Mucosa of gallbladder (tissue), 1 donor: Measurements from ENCODE around the gene FMO2. TPM values are rescaled to one million over a fixed set of nuclear protein-coding genes. Genes with fewer than 3 reads are reported as not detected.

Source experiments
- DNase-seq: peaks from one replicate; pipeline ENCODE4 v3.0.0-alpha.2; 2020; ENCODE audit warnings: low spot score
- total RNA-seq: library from RNA; stranded (reverse); gene quantifications from one replicate; pipeline ENCODE4 v1.2.1, GENCODE V29; 2021
- donor health status: DM: no; HTN: no; CAD: no.

FMO2 gene
- total RNA-seq, 1 donor from 2014 or later: 3.5 TPM

DNA sequence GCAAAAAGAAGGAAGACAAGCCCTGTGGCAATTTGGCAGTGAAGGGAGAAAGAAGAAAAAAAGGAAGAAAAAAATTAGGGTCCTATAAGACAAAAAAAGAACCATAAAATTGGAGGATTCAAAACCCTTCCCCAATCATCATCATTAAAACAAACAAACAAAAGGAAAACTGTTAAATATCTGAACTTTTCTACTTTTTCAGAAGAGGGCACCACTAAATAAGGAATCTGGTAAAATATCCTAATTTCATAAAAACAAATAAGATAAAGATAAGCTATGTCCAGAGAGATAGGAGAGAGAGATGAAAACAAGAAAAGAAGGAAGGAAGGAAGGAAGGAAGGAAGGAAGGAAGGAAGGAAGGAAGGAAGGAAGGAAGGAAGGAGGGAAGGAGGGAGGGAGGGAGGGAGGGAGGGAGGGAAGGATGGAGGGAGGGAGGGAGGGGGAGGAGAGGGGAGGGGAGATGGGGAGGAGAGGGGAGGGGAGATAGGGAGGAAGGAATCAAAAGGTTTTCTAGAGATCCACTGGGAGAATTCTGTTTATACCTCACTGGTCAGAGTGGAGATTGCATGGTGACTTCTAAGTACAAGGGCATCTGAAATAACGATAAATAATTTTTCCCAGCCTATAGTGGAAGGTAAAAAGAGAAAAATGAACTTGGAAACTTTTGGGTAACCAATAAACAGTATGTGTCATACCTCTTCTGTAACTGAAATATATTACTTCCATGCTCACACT lies 10.4 kb upstream of the FMO2 start:
- no peak for DNase-seq

DNA sequence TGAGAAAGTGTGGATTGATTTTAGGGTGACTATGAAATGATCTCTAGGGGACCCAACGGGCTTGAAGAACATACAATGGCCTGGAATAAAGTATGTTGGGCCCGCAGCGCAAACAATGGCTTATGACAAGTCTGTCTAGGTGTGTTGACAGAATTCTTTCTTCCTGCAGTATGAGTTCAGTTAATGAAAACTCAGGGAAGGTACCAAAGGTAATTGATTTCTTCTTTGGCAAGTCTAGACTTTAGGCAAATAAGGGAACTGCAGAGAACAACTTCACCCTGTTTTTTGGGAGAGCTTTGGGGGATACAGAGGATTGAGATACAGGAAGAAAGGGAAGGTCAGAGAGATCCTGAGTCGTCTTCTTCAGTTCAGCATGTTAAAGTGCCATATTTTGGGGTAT lies 7.8 kb upstream of the FMO2 start:
- no peak for DNase-seq

DNA sequence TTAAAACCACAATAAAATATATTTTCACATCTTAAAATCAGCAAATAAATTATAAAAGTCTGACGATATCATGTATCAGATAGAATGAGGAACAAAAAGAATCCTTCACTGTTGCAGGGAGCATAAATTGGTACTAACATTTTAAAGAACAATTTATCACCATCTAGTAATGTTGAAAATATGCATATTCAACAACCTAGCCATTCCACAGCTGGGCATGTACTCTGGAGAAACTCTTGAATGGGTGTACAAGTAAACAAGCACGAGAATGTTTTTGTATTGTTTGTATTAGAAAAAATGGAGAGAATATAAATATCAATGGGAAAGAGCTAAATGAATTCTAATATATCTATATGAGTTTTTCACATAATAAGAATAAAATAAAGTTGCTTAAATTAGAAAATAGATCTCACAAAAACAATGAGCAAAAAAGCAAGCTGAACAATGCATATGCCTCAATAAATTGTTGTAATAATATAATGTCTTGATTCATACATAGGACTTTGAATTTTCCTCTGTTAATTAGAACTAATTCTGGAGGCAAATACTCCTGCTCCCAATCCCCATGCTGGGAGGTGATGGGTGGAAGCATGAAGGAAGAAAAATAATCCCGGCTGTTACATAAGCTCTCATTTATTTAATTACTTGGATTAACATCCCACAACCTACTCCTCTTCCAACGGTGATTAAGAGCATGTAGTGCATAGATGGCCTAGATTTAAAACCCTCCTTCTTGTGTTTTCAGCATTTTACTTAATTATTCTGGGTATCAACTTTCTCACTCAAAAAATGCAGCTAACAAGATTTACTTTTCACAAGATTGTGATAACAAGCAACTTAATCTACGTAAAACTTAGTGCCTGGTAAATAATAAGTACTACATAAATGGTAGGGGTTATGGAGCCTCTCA lies 5.5 kb upstream of the FMO2 start:
- DNase-seq: no peak

DNA sequence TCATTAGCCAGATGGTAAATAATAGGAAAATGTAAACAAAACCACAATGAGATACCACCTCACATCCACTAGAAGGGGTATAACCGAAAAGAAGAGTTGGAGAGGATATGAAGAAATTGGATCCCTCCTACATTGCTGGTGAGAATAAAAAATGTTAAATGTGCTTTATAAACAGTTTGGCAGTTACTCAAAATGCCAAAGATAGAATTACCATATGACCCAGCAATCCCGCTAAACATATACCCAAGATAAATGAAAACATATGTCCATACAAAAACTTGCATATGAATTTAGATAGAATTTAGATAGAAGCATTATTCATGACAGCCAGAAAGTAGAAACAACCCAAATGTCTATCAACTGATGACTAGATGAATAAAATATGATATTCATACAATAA lies 4.4 kb upstream of the FMO2 start:
- no peak for DNase-seq

DNA sequence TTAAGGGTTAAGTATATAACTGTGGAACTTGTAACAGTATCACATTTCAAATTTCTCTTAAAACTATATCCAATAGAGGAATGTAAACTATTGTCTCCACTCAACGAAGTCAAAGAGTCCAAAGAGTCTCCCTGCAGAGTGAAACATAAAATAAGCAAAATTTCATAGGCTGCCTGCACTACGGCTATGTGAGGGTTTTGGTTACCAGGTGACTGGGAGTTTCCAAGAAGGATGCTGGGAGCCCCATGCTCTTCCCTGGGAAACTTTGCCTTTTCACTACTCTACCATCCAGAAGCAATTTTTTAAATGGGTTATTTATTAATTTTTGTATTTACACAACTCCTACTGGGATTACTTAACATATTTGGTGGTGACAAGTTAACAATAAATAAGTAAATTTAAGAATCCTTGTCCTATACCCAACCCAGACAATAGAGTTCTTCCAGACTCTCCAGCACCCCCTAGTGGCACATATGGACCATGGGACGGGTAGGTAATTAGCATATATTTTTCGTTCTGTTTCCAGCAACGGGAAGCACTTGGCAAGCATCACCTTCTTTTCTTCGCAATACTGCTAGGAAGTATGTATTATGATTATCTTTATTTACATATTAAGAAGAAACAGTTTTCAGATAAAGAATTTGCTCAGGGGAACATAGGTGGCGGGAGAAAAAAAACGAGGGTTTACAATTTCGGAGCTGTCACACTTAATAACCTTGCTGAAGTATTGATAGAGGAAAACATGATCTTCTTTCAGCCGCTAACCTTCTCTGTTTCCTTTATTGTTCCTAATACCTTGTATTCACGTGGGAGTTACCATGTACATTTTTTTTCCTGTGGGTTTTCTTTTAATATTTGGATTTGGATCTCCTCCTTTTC lies 3.5 kb downstream of the FMO2 start:
- DNase-seq: peak; percentile 61

DNA sequence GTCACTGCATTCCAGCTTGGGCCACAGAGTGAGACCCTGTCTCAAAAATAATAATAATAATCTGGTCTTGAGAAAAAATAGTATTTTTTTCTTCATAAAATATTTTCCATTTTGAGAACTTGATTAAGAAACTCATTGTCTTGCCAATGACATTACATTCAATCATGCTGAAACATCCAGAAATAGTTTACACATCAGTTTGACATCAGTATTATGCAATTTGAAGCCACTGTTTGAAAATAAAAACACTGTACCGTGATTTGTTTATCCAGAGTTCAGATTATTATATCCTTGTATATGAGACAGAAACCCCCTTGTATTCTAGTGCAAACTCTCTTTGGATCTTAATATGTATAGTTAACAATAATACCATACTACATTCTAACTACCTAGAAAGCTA lies 6.9 kb downstream of the FMO2 start:
- no peak for DNase-seq

DNA sequence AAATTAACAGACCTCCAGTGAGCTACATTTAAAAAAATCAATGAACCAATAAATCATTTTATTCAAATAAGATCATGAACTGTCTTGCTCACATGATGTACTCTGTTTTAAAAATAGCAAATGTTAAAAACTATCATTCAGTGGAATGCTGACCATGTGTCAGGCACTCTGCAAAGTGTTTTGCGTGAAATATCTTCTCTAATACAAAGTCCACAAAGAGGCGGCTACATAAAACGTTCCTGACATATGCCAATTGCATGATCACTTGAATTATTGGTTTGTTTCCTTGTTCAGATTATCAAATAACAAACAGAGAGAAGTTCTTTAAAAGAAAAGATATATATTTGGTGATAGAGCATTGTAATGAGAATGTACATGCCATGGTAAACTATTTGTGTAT lies 10.7 kb downstream of the FMO2 start:
- DNase-seq: peak; percentile 47

DNA sequence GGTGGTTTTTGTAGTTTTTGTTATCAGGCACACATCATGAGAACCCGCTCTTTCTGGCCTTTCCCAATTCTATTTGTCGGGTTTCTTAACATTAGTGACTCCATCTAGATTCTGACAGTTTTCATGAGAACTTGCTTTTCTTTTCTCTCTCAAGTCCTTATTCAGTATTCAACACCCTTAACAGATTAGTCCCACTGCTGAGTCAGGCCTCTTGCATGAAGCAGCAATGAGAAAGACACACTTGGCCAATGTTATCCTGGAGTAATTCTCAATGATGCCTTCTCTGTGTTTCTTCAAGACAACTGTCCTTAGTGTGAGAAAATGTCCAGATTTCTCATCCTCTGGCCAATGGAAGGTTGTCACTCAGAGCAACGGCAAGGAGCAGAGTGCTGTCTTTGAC lies 11.3 kb downstream of the FMO2 start:
- DNase-seq: no peak

DNA sequence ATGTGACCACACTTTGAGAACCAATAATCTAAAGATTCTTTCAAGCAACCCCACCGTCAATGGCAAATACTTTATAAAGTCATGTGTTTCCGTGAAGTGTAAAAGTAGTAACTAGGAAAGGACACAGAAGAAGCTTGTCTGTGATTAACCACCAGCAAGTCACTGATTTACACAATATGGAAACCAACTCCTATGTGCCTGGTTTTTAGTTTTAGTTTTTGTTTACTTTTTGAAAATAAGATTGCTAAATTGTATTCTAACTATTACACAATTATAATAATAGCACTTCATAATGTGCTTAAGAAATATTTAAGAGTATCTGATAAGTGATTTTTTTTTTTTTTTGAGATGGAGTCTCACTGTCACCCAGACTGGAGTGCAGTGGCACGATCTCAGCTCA lies 13.0 kb downstream of the FMO2 start:
- DNase-seq: no peak

DNA sequence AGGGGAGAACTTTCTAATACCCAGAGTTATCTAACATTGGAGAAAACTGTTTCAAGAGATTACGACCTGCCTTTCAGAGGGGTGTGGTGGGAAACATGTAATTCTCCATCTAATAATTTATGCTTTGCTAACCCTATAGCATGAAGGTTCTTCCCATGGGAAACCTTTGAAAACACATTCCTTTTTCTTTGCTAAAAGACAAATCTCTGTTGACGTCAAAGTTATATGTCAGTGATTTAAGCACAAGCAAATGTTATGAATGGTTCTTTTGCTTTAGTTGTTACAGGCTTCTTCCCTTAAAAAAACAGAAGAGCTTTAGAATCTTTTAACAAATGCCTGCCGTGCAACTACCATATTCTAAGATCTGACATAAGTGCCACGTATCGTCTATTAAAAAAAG lies 19.2 kb downstream of the FMO2 start:
- DNase-seq: no peak

DNA sequence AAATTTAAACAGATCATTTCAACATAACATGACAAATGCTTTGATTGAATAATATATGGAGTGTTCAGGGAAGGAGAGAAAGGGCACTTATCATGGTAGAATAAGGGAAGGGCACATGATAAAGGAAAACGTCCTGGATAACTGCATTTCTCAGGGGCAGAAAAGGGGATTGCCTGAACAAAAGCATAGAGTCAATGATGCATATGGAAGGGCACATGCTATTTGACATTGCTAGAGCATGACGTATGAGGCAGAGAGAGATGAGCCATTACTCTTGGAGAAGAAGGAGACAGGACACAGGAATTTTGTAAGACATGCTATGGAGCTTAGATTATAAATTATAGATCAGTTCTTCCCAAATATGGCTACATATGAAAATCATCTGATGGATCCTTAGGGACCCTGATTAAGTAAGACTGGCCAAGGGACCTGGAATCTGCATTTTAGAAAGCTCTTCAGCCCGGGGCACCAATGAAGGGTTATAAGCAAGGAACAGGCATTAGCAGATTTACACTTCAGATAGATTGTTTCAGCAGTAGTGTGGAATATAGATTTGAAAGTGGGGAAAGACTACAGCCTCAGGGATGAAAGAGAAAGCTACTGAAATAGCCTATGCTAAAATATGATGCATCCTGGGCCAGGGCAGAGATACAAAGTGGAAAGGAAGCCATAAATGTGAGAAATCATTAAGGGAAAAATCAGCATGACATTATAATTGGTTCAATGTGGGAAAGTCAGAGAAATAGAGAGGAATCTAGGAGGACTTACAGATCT lies 21.3 kb downstream of the FMO2 start:
- no peak for DNase-seq

DNA sequence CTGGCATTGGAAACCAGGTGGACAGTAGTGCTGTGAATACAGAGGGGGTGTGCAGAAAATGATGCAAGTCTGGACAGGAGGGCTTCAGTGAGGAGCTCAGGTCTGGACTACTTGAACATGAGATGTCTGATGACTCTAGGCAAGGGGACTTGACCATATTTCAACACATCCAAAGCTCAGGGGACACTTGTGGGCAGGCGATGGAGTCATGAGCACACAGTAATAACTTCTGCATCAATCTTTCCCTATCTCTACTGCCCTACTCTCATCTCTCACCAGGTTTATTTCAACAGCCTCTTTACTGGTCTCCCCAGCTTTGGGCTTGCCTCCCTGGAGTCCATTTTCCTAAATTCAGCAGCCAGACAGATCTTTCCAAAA lies 21.9 kb downstream of the FMO2 start:
- DNase-seq: no peak

DNA sequence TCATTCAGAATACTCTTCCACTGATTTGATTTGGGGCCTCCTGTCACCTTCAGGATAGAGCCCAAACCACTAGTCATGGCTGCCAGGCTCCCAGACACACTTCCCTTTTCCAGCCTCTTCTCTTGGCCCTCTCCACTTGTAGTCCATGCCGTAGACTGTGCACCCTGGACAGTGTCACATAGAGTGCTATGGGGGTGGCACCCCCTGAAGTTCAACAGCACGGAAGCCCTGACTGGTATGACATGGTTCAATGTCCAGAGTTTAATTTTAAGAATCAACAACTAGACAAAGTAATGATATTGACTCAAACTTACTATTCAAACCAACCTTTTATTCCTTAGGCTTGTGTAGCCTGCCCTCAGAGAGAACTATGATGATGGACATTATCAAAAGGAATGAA lies 22.3 kb downstream of the FMO2 start:
- no peak for DNase-seq

DNA sequence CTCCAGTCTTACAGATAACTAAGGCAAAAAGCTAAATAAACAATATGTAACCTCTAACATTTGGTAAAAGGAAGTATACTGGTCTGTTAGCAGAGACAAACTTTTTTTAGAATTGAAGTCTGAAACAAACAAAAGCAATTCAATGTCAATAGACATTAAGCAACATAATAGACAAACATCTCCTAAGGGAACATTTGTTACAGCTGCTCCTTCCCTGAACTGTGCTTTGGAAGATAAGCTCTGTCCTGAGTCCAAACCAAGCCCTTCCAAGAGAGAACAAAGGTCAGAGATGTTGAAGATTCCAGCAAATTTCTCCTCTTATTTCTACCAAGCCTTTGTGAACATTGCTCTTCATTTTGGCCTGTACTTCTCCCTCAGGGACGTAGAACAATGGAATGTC lies 25.3 kb downstream of the FMO2 start:
- peak; percentile 36 for DNase-seq

DNA sequence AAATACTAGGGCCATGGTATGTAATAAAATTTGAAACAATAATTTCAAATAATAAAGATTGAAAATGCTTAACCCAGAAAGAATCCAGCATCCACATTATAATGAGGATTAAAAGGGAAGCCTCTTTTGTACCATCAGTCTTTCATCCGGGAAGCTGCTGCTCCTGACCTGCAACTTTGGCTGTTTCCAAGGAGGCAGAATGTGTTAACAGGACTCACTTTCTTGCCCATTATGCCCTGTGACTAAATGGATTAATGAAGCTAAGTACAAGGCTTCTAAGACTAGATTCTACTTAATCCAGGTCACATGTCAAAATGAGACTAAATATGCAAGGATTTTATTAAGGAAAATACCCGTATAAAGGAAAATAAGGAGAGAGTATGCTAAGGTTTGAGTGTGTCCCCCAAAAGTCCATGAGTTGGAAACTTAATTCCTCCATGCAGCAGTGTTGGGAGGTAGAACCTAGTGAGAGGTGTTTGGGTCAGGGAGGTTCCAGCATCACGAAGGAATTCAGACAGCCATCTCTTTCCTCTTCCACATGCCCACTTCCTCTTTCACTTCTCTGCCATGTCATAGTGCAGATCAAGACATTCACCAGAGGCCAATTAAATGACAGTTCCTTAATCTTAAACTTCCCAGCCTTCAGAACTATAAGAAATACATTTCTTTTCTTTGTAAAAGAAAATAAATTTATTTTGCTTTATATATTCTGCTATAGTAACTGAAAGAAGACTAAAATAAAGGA lies 27.7 kb downstream of the FMO2 start:
- no peak for DNase-seq

DNA sequence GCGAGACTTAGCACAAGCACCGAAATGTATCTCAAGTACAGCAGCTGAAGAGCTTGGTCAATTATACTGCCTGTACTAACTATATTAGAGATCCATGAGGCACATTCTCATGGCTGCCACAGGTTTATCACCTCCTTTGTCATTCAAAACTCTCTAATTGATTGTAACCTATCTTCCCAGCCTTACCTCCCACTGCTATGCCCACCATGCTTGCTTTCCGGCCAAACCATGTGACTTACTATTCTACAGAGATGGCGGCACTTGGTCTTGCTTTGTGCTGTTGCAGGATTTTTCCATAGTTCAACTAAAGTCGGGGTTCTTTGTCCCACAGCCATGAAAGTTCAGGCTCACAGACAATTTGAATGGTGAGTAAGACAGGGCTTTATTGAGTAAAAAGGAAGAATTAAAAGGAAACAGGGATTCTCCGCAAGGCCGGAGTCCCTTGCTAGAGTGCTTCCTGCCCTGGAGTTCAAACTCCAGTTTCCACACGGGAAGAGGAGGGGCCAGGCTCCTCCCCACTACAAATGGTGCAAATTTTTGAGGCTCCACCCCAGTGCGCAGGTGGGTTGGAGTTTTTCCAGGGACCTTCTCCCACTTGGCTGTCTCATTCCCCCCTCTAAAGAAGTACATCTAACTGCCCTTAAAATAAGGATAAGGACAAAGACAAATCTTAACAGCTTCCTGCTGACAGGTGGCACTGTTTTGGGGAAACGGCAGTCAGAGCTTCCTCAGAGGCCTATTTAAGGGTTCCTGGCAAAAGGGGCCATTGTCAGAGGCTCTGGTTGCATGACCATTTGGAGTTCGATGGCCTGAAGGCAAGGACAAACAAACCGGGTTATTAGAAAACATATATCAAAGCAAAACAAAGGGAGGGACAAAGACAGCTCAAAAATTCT lies 28.7 kb downstream of the FMO2 start:
- DNase-seq: no peak

DNA sequence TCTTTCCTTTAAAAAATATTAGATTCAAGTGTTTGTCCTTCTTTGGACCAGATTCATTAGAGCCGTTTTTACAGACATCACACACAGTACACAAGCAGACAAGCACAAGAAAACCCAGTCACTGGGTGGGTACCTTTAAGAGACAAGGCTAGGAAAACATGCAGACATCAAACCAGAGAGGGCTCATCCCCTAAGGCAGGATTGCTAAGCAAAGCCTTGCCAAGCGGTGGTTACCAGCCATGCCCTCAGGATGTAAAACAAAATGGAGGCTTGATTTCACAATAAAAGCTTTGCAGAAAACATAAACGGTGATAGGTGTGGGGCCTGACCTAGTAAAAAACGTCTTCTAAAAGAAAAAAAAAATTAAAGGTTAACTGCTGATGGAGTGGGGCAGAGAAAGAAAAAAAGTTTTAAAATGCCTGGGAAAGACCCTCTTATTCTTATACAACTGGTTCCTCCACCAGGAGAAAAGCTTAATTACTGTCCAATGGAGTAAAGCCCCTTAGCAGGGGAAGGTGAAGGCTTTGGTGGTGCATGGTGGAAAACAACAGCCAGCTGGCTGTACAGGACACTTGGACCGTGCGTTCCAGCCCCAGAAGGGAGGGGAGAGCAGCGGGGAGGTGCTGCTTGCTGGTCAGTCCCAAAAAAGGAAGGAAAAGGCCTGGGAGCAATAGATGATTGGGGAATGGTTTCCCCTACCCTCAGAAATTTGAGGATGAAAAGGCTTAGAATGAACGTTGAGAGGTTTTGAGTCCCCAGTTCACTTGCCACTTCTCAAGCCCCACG lies 32.8 kb downstream of the FMO2 start:
- no peak for DNase-seq

DNA sequence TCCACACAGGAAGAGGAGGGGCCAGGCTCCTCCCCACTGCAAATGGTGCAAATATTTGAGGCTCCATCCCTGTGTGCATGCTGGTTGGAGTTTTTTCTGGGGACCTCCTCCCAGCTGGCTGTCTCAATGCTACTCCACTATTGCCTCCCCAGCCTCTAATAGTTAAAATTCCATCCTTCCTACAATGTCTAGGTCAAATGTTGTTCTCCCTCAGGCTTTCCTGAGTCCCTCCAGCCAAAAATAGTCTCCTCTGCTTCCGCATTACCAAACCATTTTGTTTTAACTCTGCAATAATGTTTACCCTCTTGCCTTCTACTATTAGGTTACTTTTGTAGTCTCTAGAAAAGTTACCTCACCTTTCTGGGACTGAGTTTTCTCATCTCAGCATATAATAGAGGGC lies 33.6 kb downstream of the FMO2 start:
- no peak for DNase-seq
